ENCODE results near the gene FLNA.
"Not testable (repeated sequence)": the region's sequence is repeated elsewhere in the genome, so short reads cannot be mapped to it uniquely, and the experiment has no call there.

FLNA gene

GRCh38 chrX:154355776-154356140 lies 18.7 kb downstream of the FLNA start:
- DNase-seq = no peak

GRCh38 chrX:154355094-154355775 lies 19.2 kb downstream of the FLNA start:
- DNase-seq = no peak

GRCh38 chrX:154354516-154354915 lies 19.9 kb downstream of the FLNA start:
- DNase-seq = no peak

GRCh38 chrX:154354013-154354412 lies 20.4 kb downstream of the FLNA start:
- no peak for DNase-seq

GRCh38 chrX:154353172-154353843 lies 21.1 kb downstream of the FLNA start:
- no peak for DNase-seq

GRCh38 chrX:154352466-154352865 lies 22.0 kb downstream of the FLNA start:
- no peak for DNase-seq

- no peak for DNase-seq
These were observed 22.4 kb downstream of the FLNA start for GRCh38 chrX:154352012-154352401.

GRCh38 chrX:154351183-154352011 lies 23.0 kb downstream of the FLNA start:
- no peak for DNase-seq

- no peak for DNase-seq
These were observed 23.8 kb downstream of the FLNA start for GRCh38 chrX:154350429-154351182.

- DNase-seq = no peak
These were observed 24.5 kb downstream of the FLNA start for GRCh38 chrX:154349979-154350378.

GRCh38 chrX:154349359-154349935 lies 25.0 kb downstream of the FLNA start:
- no peak for DNase-seq

- DNase-seq = no peak
These were observed 25.6 kb downstream of the FLNA start for GRCh38 chrX:154348646-154349358.

GRCh38 chrX:154348114-154348531 lies 26.3 kb downstream of the FLNA start:
- no peak for DNase-seq

GRCh38 chrX:154343620-154344019 lies 30.8 kb downstream of the FLNA start:
- DNase-seq = not testable (repeated sequence)

- not testable (repeated sequence) for DNase-seq
These were observed 31.4 kb downstream of the FLNA start for GRCh38 chrX:154343063-154343462.

- DNase-seq = not testable (repeated sequence)
These were observed 32.8 kb downstream of the FLNA start for GRCh38 chrX:154341399-154342298.

GRCh38 chrX:154334496-154334895 lies 39.9 kb downstream of the FLNA start:
- no peak for DNase-seq

- no peak for DNase-seq
These were observed 40.6 kb downstream of the FLNA start for GRCh38 chrX:154333837-154334271.

- DNase-seq = no peak
These were observed 41.3 kb downstream of the FLNA start for GRCh38 chrX:154333116-154333515.

GRCh38 chrX:154332561-154332960 lies 41.9 kb downstream of the FLNA start:
- DNase-seq = no peak

GRCh38 chrX:154329294-154329693 lies 45.1 kb downstream of the FLNA start:
- no peak for DNase-seq

All from activated naive CD4-positive, alpha-beta T cell (primary cell).